Natural killer cell (primary cell): ENCODE data around the gene POFUT2. TPM values are rescaled to one million over a fixed set of nuclear protein-coding genes. Genes with fewer than 3 reads are reported as not detected.

Source experiments
- ATAC-seq, 3 donors: fragments of 150-1000 bp in 2 of 3; fragments of 200-7000 bp in 1 of 3; cut with Tn5 transposase; 1 replicate in 1 of 3; 2 replicates in 2 of 3; pipeline ENCODE4 v1.10.0; 2021; ENCODE audit warnings: mild to moderate bottlenecking in 2 of 3, moderate library complexity in 2 of 3
- DNase-seq, 2 donors: peaks; one replicate each; pipeline versions ENCODE4 v3.0.0 to v3.0.0-alpha.2; 2013 to 2021; ENCODE audit warnings: mixed read lengths in 1 of 2
- H3K27ac ChIP-seq: one replicate; pipeline ENCODE4 v1.5.1; 2013; ENCODE audit warnings: mild to moderate bottlenecking, low read length
- H3K27me3 ChIP-seq: one replicate; pipeline ENCODE4 v1.6.1; 2013; ENCODE audit warnings: low read length; ENCODE audit not compliant: control insufficient read depth, insufficient read depth
- H3K36me3 ChIP-seq: one replicate; pipeline ENCODE4 v1.6.1; 2013; ENCODE audit warnings: low read length; ENCODE audit not compliant: control insufficient read depth, insufficient read depth
- H3K4me1 ChIP-seq: one replicate; pipeline ENCODE4 v1.6.1; 2013; ENCODE audit warnings: low read length; ENCODE audit not compliant: control insufficient read depth, insufficient read depth
- H3K4me3 ChIP-seq: one replicate; pipeline ENCODE4 v1.5.1; 2013; ENCODE audit warnings: low read length
- H3K9me3 ChIP-seq: one replicate; pipeline ENCODE4 v1.6.1; 2013; ENCODE audit warnings: low read length; ENCODE audit not compliant: control insufficient read depth, insufficient read depth
- H3K27ac Mint-ChIP-seq, 2 donors: one replicate each; pipeline ENCODE4 v1.8.0; 2022; ENCODE audit warnings: mild to moderate bottlenecking in 2 of 2, mixed read lengths in 2 of 2, moderate library complexity in 1 of 2
- H3K27me3 Mint-ChIP-seq, 2 donors: one replicate each; pipeline ENCODE4 v1.8.0; 2022; ENCODE audit warnings: low read depth in 2 of 2, mixed read lengths in 2 of 2
- H3K36me3 Mint-ChIP-seq: one replicate; pipeline ENCODE4 v1.8.0; 2022; ENCODE audit warnings: mixed read lengths
- H3K4me1 Mint-ChIP-seq, 2 donors: one replicate each; pipeline ENCODE4 v1.8.0; 2022; ENCODE audit warnings: mixed read lengths in 2 of 2
- H3K4me3 Mint-ChIP-seq: one replicate; pipeline ENCODE4 v1.8.0; 2022; ENCODE audit warnings: mild to moderate bottlenecking, moderate library complexity, mixed read lengths
- H3K9me3 Mint-ChIP-seq, 2 donors: one replicate each; pipeline ENCODE4 v1.8.0; 2022; ENCODE audit warnings: mixed read lengths in 2 of 2
- WGBS: methylation state at CpG from one replicate; pipeline ENCODE4 v1.1.7; 2013; ENCODE audit warnings: missing lambda C conversion rate; ENCODE audit not compliant: insufficient coverage; 5-methylcytosine and 5-hydroxymethylcytosine counted together
- intact Hi-C: fragments of 100-400 bp; cut with micrococcal nuclease; formaldehyde crosslinking; loops from one replicate; pipeline ENCODE4 v1.14.2; 2022
- total RNA-seq, 4 donors: library from RNA; stranded (reverse); fragments of 120-200 nt in 1 of 4; gene quantifications; one replicate each; pipeline versions ENCODE4 v1.2.3 to v1.2.4, GENCODE V29; 2013 to 2022
- TF ChIP-seq, protein P1 (sequence below): fragments of 200-600 bp; IDR thresholded peaks from one replicate; pipeline ENCODE4 v1.8.0; 2022; ENCODE audit warnings: antibody characterized with exemption

Gene POFUT2, protein sequence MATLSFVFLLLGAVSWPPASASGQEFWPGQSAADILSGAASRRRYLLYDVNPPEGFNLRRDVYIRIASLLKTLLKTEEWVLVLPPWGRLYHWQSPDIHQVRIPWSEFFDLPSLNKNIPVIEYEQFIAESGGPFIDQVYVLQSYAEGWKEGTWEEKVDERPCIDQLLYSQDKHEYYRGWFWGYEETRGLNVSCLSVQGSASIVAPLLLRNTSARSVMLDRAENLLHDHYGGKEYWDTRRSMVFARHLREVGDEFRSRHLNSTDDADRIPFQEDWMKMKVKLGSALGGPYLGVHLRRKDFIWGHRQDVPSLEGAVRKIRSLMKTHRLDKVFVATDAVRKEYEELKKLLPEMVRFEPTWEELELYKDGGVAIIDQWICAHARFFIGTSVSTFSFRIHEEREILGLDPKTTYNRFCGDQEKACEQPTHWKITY
- total RNA-seq, result 10 to 100 TPM; 41.4 to 46.0 (median 43.3) TPM
- total RNA-seq (2013), result 23.4 TPM

DNA sequence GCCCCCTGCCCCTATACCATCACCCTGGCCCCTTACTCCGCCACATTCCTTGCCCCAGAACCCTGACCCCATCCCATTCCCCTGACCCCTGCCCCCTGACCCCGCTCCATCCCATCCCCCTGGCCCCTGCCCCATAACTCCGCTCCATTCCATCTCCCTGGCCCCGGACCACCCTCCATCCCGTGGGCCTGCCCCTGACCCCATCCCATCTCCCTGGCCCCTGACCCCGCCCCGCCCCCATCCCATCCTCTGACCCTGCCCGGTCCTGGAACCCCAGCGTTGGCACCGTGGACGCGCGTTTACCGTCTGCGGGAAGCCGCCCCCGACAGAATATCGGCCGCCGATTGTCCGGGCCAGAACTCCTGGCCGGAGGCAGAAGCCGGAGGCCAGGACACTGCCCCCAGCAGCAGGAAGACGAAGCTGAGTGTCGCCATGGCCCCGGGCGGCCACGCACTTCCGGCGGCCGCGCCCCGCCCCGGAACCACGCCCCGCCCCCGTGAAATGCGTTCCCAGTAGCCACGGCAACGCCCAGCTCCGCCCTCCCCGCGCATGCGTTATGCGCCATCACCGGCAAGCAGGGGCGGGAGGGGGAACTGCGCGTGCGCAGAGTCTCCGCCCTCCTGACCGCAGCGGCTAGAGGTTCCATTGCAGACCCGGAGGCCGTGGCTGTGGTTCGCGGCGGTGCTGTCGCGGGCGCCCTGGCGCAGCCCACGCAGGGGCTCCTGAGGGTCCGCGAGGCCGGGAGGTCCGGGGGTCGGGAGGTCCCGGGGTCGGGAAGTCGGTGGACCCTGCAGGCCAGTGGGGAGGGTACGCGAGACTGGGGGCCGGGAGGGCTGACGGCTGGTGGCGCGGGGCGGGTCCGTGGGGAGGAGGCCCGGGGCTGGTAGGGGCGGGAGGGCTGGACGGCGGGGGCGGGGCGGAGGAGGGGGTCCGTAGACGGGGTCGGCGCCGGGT, at the start of gene POFUT2:
Gene POFUT2, minus strand, starts transcription at position 458 of the 954 bp plus-strand sequence. Its CDS starts 24 bp downstream, at position 434.
- no peaks in the 10 kb centered on the region for H3K9me3 Mint-ChIP-seq
- H3K4me1 Mint-ChIP-seq, result peaks cover 5 to 11% of the 10 kb centered on the region in 2 donors
- 0% methylated on average over 90 of the region's 90 CpGs for WGBS
- H3K27ac Mint-ChIP-seq, result peak within 1 kb of the TSS; percentile 73 to 92
- no peaks in the 10 kb centered on the region for H3K9me3 ChIP-seq
- peak within 1 kb of the TSS; percentile 69 for H3K27ac ChIP-seq
- H3K27me3 Mint-ChIP-seq, result peaks cover 0 to 3% of the 10 kb centered on the region in 2 donors
- H3K36me3 Mint-ChIP-seq, result peaks cover 10% of the 10 kb centered on the region
- H3K4me1 ChIP-seq, result peaks cover 21% of the 10 kb centered on the region
- H3K4me3 ChIP-seq, result peak within 1 kb of the TSS; percentile 73
- H3K36me3 ChIP-seq, result peaks cover 20% of the 10 kb centered on the region
- DNase-seq (peak; percentile 99 to 100), ATAC-seq (peak; percentile 88 to 93 (median 90))
- intact Hi-C loops, result no loop called here
- H3K27me3 ChIP-seq, result no peaks in the 10 kb centered on the region
- TF ChIP-seq, protein P1, sequence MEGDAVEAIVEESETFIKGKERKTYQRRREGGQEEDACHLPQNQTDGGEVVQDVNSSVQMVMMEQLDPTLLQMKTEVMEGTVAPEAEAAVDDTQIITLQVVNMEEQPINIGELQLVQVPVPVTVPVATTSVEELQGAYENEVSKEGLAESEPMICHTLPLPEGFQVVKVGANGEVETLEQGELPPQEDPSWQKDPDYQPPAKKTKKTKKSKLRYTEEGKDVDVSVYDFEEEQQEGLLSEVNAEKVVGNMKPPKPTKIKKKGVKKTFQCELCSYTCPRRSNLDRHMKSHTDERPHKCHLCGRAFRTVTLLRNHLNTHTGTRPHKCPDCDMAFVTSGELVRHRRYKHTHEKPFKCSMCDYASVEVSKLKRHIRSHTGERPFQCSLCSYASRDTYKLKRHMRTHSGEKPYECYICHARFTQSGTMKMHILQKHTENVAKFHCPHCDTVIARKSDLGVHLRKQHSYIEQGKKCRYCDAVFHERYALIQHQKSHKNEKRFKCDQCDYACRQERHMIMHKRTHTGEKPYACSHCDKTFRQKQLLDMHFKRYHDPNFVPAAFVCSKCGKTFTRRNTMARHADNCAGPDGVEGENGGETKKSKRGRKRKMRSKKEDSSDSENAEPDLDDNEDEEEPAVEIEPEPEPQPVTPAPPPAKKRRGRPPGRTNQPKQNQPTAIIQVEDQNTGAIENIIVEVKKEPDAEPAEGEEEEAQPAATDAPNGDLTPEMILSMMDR, result no peak
- H3K4me3 Mint-ChIP-seq, result peak within 1 kb of the TSS; percentile 88

DNA sequence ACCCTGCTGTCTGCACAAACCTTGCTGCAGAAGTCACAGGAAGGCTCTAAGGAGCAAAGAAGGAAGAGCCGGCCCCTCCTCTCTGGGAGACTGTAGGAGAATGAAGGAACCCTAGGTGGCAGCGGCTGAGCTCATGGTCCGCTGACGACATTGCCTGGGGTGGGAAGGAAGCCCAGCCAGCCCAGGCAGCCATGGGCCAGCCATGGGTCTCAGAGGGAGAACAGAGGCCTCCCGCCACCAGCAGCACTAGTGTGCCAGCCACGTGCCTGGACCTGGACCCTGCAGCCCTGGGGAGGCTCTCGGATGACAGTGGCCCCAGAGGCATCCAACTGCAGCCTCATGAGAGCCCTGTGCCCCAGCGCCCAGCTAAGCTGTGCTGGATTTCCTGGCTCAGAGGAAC, 49.2 kb upstream of the POFUT2 start:
- H3K9me3 ChIP-seq, result no peaks in the 10 kb centered on the region
- ATAC-seq, result no peak
- TF ChIP-seq, protein P1, result no peak
- Mint-ChIP-seq H3K4me3 (no peak overlapping the region), H3K9me3 (peaks cover 2 to 3% of the 10 kb centered on the region in 2 donors), H3K36me3 (no peaks in the 10 kb centered on the region), H3K4me1 (no peaks in the 10 kb centered on the region), H3K27me3 (peaks cover 6 to 8% of the 10 kb centered on the region in 2 donors), H3K27ac (no peak overlapping the region)
- intact Hi-C loops, result no loop called here
- no peaks in the 10 kb centered on the region for H3K27me3 ChIP-seq
- no peak overlapping the region for H3K27ac ChIP-seq
- H3K36me3 ChIP-seq, result no peaks in the 10 kb centered on the region
- no peaks in the 10 kb centered on the region for H3K4me1 ChIP-seq
- DNase-seq, result no peak
- 63% methylated on average over 8 of the region's 8 CpGs for WGBS
- H3K4me3 ChIP-seq, result no peak overlapping the region

DNA sequence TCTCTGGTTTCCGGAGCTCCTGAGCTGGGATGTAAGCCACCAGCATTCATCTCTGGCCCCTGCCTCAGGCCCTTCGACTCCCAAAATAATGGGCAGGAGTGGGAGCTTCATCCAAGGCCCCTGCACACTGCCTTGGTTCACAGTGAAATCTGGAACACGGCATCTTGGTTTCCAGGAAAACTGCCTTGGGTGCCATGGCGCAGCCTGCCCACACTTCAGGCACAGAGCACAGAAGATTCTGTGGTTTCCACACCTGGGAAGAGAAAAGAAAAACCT, 48.8 kb upstream of the POFUT2 start:
- Histone ChIP-seq H3K9me3 (no peaks in the 10 kb centered on the region), H3K27me3 (no peaks in the 10 kb centered on the region), H3K4me1 (no peaks in the 10 kb centered on the region), H3K36me3 (no peaks in the 10 kb centered on the region), H3K27ac (no peak overlapping the region), H3K4me3 (no peak overlapping the region)
- DNase-seq (no peak), ATAC-seq (no peak)
- intact Hi-C loops, result no loop called here
- H3K36me3 Mint-ChIP-seq, result no peaks in the 10 kb centered on the region
- no peaks in the 10 kb centered on the region for H3K4me1 Mint-ChIP-seq
- H3K9me3 Mint-ChIP-seq, result peaks cover 2 to 3% of the 10 kb centered on the region in 2 donors
- H3K27me3 Mint-ChIP-seq, result peaks cover 4% of the 10 kb centered on the region in 2 donors
- no peak overlapping the region for H3K4me3 Mint-ChIP-seq
- H3K27ac Mint-ChIP-seq, result no peak overlapping the region
- WGBS, result 87% methylated on average over 4 of the region's 4 CpGs
- TF ChIP-seq, protein P1, result no peak
